ENCODE data around the gene ARPC2. TPM values are rescaled to one million over a fixed set of nuclear protein-coding genes. Genes with fewer than 3 reads are reported as not detected.

Gene ARPC2
- total and polyA plus RNA-seq, 10 of the 15 experiments (the other 5 are each of a cell fraction or from before 2014, with no cell fraction given) = 440 to 980 (median 709) TPM

DNA sequence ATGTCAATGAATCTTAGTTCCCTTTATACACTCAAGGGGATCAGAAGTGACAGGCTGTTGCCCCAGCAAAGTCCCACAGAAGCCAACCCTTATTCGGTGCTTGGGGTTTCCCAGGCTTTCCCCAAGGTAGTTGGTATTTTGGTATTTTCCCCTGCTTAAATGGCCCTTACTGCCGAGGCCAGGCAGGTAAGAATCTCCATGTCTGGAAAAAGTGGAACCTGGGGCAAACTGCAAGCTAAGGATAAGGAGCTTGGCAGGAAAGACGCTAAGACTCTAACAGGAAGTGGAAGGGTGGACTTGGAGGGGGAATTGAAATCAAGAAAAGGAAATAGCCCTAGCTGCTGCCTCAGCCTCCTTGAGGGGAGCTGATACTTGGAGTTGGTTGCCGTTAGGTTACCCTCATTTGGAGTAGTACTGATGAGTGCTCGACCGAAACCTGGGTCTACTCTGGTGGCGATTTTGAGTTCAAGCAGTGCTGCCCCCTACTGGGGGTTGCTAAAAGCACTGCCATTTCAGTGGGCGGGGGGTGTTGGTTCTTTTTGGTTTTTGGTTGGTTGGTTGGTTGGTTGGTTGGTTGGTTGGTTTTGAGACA, 40.5 kb downstream of the ARPC2 start (continued):
- TF ChIP-seq ZNF24 (IDR thresholded peaks at IDR 0.05) = no peak
- TF ChIP-seq NR2F1 (conservative IDR thresholded peaks at IDR 0.05) = no peak
- TF ChIP-seq HDAC2 (IDR thresholded peaks at IDR 0.05) = no peak
- TF ChIP-seq, protein P1, sequence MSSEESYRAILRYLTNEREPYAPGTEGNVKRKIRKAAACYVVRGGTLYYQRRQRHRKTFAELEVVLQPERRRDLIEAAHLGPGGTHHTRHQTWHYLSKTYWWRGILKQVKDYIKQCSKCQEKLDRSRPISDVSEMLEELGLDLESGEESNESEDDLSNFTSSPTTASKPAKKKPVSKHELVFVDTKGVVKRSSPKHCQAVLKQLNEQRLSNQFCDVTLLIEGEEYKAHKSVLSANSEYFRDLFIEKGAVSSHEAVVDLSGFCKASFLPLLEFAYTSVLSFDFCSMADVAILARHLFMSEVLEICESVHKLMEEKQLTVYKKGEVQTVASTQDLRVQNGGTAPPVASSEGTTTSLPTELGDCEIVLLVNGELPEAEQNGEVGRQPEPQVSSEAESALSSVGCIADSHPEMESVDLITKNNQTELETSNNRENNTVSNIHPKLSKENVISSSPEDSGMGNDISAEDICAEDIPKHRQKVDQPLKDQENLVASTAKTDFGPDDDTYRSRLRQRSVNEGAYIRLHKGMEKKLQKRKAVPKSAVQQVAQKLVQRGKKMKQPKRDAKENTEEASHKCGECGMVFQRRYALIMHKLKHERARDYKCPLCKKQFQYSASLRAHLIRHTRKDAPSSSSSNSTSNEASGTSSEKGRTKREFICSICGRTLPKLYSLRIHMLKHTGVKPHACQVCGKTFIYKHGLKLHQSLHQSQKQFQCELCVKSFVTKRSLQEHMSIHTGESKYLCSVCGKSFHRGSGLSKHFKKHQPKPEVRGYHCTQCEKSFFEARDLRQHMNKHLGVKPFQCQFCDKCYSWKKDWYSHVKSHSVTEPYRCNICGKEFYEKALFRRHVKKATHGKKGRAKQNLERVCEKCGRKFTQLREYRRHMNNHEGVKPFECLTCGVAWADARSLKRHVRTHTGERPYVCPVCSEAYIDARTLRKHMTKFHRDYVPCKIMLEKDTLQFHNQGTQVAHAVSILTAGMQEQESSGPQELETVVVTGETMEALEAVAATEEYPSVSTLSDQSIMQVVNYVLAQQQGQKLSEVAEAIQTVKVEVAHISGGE (CRISPR knock-in tag; IDR thresholded peaks at IDR 0.05) = no peak
- TF ChIP-seq CEBPB (IDR thresholded peaks at IDR 0.05; ENCODE audit: borderline replicate concordance in 1 of 2, low read depth in 2 of 2, low read length in 2 of 2) = no peak
- TF ChIP-seq IKZF1 (conservative IDR thresholded peaks at IDR 0.05) = peak; percentile 80
- no peak for TF ChIP-seq CBFB (IDR thresholded peaks at IDR 0.05; ENCODE audit: low read depth)
- TF ChIP-seq, protein P2, sequence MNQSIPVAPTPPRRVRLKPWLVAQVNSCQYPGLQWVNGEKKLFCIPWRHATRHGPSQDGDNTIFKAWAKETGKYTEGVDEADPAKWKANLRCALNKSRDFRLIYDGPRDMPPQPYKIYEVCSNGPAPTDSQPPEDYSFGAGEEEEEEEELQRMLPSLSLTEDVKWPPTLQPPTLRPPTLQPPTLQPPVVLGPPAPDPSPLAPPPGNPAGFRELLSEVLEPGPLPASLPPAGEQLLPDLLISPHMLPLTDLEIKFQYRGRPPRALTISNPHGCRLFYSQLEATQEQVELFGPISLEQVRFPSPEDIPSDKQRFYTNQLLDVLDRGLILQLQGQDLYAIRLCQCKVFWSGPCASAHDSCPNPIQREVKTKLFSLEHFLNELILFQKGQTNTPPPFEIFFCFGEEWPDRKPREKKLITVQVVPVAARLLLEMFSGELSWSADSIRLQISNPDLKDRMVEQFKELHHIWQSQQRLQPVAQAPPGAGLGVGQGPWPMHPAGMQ (IDR thresholded peaks at IDR 0.05; ENCODE audit: borderline replicate concordance) = no peak
- TF ChIP-seq CBX5 (IDR thresholded peaks at IDR 0.05; ENCODE audit: low read depth) = 0 out of 2 replicates have a peak, but pooled peaks have one; percentile 50
- TF ChIP-seq, protein P3, sequence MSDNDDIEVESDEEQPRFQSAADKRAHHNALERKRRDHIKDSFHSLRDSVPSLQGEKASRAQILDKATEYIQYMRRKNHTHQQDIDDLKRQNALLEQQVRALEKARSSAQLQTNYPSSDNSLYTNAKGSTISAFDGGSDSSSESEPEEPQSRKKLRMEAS (IDR thresholded peaks at IDR 0.05; ENCODE audit: low read depth, low read length) = no peak
- no peak for TF ChIP-seq ZNF622 (IDR thresholded peaks at IDR 0.05)
- TF ChIP-seq ZBED1 (IDR thresholded peaks at IDR 0.05; ENCODE audit: borderline replicate concordance) = no peak
- TF ChIP-seq, protein P4, sequence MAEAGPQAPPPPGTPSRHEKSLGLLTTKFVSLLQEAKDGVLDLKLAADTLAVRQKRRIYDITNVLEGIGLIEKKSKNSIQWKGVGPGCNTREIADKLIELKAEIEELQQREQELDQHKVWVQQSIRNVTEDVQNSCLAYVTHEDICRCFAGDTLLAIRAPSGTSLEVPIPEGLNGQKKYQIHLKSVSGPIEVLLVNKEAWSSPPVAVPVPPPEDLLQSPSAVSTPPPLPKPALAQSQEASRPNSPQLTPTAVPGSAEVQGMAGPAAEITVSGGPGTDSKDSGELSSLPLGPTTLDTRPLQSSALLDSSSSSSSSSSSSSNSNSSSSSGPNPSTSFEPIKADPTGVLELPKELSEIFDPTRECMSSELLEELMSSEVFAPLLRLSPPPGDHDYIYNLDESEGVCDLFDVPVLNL (IDR thresholded peaks at IDR 0.05; ENCODE audit: low read depth, low read length) = no peak
- peak; percentile 87 for TF ChIP-seq NBN (IDR thresholded peaks at IDR 0.05)
- TF ChIP-seq POLR2AphosphoS5 (IDR thresholded peaks at IDR 0.05; ENCODE audit: low read length) = no peak
- TF ChIP-seq FOXK2 (IDR thresholded peaks at IDR 0.05) = no peak
- no peak for TF ChIP-seq FOS (IDR thresholded peaks at IDR 0.05; ENCODE audit: borderline replicate concordance, extremely low read depth, insufficient read length)
- TF ChIP-seq, protein P5, sequence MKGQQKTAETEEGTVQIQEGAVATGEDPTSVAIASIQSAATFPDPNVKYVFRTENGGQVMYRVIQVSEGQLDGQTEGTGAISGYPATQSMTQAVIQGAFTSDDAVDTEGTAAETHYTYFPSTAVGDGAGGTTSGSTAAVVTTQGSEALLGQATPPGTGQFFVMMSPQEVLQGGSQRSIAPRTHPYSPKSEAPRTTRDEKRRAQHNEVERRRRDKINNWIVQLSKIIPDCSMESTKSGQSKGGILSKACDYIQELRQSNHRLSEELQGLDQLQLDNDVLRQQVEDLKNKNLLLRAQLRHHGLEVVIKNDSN (IDR thresholded peaks at IDR 0.05; ENCODE audit: borderline replicate concordance, extremely low read length, insufficient read depth, low read depth, low read length) = no peak
- TF ChIP-seq, protein P6, sequence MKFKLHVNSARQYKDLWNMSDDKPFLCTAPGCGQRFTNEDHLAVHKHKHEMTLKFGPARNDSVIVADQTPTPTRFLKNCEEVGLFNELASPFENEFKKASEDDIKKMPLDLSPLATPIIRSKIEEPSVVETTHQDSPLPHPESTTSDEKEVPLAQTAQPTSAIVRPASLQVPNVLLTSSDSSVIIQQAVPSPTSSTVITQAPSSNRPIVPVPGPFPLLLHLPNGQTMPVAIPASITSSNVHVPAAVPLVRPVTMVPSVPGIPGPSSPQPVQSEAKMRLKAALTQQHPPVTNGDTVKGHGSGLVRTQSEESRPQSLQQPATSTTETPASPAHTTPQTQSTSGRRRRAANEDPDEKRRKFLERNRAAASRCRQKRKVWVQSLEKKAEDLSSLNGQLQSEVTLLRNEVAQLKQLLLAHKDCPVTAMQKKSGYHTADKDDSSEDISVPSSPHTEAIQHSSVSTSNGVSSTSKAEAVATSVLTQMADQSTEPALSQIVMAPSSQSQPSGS (IDR thresholded peaks at IDR 0.05; ENCODE audit: low read length) = 0 out of 2 replicates have a peak, but pooled peaks have one; percentile 25
- TF ChIP-seq SMAD1 (IDR thresholded peaks at IDR 0.05; ENCODE audit: low read depth, partially characterized antibody) = no peak
- TF ChIP-seq MEF2B (IDR thresholded peaks at IDR 0.05; ENCODE audit: partially characterized antibody, poor library complexity, severe bottlenecking) = peak; percentile 15

All from GM12878 (cell line).